Measurements from ENCODE around the gene ZNF583. TPM values are rescaled to one million over a fixed set of nuclear protein-coding genes. Genes with fewer than 3 reads are reported as not detected.

The ZNF583 gene
- 9.7 TPM for total RNA-seq

DNA sequence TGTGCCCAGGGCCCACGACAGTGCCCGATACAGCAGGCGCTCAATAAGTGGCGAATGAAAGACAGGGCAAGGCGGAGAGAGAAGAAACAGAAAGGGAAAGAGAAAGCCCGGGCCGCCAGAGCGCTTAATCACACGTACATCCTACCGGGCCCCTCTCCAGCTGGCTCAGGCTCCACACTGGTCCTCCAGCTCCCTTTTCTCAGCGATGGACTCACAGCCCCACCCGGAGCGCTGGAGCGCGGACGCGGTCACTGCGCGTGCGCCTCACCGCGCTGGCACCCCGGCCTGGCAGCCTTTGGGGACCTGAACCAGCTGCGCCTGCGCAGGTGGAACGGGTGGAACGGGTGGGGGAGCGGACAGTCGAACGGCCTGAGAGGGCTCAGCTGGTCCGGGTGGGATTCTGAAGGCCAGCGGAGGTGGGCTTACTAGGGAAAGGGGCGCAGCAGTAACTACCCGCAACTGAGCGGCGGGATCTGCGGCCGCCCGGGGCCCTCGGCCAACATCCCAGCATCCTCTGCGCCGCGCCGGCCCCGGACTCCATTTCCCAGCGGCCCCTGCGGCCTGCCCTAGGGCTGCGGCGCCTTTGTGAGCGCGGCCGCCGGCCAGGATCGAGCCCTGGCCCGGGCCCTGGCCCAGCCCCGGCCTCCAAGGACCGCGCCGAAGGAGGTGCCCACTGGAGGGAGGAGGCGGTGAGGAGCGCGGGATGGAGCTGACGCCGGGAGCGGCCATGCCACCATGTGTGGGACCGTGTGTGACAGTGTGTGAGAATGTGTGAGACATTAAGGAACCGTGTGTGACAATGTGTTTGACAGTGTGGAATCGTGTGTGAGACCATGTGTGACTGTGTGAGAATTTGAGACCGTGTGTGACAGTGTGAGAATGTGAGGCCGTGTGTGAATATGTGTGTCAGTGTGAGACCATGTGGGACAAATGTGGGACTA lies at the start of gene ZNF583:
ZNF583 (plus strand) TSS at position 569 of the 941 bp plus-strand sequence. CDS start 2,783 bp downstream, outside the sequence.
- DNase-seq (ENCODE audit: low spot score): peak; percentile 96

DNA sequence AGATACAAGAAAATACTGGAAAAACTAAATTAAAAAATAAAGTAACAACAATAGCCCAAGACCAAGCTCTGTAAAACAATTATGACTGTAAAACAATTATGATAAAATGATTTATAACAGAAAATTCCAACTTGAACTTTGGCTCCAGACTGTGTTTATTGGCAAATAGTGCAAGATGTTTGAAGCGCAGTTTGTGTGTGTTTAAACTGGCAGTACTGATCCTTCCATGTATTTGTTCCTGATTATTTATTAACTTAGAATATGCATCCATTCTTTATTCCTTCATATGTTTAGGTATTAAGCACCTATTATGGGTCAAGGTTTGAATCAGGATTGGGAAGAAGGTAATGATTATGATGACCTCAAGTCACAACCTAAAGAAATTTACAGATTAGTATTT lies 48.6 kb upstream of the ZNF583 start:
- DNase-seq (ENCODE audit: low spot score): no peak

DNA sequence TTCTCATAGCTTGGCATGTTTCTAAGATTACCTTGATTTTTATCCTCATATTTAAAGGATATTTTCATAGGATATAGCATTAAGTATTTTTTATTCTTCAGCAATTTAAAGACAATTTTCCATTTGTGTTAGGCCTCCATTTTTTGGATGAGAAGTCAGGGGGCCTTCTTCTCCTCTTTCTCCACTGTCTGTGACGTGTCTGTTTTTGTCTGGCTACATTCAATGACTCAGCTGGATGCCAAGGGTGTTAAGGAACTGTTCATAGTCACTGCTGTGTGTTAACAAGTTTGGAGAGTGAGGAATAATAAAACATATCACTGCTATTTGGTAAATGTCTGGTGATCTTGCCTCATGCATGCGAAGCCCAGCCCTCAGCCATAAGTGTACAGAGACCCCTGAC lies 47.2 kb upstream of the ZNF583 start:
- DNase-seq (ENCODE audit: low spot score): no peak

DNA sequence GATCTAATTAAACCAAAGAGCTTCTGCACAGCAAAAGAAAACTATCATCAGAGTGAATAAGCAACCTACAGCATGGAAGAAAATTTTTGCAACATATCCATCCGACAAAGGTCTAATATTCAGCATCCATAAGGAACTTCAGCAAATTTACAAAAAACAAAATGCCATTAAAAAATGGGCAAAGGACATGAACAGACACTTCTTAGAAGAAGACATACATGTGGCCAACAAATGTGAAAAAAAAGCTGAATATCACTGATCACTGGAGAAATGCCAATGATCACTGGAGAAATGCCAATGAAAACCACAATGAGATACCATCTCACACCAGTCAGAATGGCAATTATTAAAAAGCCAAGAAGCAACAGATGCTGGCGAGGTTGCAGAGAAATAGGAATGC lies 43.3 kb upstream of the ZNF583 start:
- no peak for DNase-seq (ENCODE audit: low spot score)

DNA sequence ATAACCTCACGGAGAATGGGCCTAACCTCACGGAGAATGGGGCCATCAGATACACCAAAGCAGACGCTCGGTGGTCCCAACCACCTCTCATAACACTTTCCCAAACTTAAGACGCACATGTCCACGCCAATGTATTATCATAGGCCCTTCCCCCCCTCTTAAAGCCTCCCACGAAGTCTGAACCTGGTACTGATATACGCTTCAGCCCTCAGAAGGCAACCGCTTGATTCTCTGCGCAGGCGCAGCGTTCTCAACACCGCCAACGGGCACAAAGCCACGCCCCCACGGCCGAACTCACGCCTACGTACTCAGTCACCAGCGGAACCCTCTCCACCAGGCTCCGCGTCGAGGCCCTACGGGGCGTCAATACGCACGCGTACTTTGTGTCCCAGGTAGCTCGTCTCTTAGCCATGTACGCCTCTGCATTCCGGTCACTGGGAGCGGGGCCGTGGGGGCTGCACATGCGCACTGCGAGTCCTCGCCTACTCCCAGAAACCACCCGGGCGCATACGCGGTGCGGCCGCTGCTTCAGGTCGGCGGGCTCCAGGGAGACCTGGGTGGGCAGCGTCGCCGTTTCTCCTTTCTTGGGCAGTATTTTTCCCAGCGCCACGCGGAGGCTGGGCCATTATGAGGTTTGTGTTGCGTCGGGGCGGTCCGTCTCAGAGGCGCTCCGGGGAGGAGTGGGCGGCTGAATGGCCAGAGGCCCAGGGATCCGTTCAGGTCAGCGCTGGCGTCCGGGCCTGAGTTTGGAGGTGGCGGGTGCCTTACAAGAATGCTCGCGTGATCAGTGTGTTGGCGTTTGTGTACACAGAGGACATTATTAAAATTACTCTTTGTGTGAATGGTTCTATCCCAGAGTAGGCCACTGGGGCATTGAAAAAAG lies 36.1 kb upstream of the ZNF583 start:
- peak; percentile 92 for DNase-seq (ENCODE audit: low spot score)

DNA sequence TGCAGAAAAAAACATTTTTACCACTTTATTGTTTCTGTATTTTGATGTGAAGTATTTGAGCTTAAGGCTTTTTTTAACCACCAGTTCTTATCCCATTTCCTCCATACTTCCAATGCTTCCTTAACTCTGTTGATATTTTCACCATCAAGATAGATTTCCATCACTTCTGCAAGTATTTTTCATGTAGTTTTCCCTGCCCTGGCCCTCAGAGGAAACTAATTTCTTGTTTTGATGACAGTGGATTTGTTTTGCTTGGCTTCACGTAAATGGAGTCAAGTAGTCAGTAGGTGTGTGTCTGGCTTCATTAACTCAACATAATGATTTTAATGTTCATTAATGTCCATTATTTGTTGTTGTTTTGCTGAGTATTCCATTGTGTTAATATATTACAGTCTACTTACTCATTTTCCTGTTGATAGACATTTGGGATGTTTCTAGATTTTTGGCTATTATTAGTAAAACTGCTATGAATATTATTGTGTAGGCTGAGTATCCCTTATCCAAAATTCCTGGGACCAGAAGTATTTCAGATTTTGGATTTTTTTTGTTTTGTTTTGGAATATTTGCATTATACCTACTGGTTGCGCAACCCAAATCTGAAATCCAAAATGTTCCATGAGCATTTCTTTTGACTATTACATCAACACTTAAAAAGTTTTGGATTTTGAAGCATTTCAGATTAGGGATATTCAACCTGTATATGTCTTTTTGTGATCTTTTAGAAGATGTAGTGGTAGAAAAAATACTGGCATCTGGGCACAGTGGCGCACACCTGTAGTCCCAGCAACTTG lies 34.1 kb upstream of the ZNF583 start:
- no peak for DNase-seq (ENCODE audit: low spot score)

DNA sequence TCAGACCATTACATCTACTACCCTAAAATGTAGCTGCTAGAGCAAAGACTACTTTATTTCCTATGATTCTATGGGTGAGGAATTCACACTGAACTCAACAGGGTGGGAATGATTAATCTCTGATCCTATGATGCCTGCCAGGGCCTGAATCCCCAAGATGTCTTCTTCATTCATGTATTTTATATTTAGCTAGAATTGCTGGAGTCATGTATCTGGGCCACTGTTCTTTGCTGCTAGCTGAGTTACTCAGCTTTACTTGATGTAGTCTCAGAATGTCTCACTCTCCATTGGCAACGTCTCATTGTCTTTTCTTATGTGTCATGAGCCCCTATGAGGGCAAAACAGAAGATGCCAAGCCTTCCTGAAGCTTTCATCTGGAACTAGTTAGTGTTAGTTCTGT lies 31.9 kb upstream of the ZNF583 start:
- no peak for DNase-seq (ENCODE audit: low spot score)

DNA sequence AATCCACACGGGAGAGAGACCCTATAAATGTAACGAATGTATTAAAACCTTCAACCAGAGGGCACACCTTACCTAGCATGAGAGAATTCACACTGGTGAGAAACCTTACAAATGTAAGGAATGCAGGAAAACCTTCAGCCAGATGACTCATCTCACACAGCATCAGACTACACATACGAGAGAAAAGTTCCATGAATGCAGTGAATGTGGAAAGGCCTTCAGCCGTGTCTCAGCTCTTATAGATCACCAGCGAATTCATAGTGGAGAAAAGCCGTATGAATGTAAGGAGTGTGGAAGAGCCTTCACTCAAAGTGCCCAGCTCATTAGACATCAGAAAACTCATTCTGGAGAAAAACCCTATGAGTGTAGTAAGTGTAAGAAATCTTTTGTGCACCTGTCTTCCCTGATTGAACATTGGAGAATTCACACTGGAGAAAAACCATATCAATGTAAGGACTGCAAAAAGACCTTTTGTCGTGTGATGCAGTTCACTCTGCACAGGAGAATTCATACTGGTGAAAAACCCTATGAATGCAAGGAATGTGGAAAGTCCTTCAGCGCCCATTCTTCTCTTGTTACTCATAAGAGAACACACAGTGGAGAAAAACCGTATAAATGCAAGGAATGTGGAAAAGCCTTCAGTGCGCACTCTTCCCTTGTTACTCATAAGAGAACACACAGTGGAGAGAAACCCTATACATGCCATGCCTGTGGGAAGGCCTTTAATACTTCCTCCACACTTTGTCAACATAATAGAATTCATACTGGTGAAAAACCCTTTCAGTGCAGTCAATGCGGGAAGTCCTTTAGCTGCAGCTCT lies 26.8 kb upstream of the ZNF583 start:
- DNase-seq (ENCODE audit: low spot score): no peak

DNA sequence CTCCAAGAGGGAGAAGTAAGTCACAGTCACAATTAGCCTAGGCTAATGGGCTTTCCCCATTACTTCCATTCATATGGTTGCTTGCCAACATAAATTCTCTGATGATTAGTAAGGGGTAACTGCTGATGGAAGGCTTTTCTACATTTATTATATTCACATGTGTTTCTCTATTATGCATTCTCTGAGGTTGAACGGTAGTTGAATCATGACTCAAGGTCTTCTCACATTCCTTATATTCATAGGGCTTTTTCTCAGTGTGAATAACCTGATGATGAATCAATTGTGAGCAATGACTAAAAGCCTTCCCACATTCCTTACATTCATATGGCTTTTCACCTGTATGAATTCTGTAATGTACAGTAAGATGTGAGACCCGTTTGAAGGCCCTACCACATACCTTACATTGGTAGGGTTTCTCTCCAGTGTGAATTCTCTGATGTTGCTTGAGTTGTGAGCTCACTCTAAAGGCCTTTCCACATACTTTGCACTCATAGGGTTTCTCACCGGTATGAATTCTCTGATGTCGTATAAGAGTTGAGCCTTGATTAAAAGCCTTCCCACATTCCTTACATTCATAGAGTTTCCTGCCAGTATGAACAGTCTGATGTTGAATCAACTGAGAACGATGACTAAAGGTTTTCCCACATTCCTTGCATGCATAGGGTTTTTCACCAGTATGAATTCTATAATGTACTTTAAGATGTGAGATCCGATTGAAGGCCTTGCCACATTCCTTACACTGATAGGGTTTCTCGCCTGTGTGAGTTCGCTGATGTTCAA lies 20.1 kb upstream of the ZNF583 start:
- DNase-seq (ENCODE audit: low spot score): no peak

DNA sequence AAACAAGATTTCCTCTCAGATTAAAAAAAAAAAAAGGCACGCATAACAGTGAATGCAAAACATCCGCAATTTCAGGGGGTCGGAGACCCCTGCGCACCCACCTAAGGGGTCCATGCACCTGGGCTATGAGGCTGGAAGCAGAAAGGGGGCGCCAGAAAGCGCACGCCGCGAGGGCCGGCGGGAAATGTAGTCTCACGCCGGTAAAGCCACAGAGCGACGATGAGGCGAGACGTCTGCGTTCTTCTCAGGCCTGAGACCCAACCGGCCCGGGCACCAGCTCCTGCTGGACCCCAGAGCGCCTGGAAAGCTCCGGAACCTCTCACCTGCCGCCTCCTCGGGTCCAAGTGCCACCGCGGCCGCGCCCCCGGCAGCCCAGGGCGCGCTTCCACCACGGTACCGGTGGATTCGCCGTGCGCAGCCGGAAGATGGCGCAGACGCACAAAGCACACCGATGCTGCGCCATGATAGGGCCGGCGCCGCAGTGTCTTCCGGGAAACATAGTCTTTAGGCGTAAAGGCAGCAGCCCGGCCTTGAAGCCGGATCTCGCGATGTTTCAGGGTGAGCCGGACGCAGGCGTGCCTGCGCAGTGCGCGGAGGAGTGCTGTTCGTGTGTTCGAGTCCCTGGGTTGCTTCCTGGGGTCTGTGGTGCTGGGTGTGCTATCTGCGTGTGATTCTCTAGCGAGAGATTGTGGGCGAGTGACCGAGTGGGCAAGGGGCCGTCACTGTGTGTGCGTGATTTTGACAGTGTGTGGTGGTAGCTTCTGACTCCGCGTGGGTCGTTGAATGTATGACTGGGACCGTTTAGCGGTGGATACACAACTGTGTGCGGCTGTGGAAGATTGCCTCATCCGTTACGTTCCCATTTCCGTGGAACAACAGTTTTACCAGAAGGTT lies 10.8 kb upstream of the ZNF583 start, which contains the start of gene ZNF582:
ZNF582 (minus strand) TSS at position 416 of the 894 bp plus-strand sequence. CDS start 1,782 bp downstream, outside the sequence.
- peak; percentile 96 for DNase-seq (ENCODE audit: low spot score)

DNA sequence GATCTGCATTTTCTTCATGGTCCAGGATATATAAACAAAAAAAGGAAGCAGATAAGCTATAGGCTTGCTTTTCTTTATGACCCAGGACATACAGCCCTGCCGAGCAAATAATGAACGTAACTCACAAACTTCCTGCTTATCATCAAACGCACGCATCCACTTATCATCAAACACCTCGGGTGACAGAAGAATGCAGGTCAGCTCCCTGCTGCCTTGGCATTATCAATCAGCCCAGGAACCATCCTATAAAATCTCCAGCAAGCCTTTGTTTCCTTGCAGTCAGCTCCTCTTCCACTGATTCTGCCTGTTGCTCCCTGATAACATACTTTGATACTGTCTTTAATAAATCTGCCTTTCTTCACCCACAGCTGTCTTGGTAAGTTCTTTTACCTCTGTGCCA lies 5.3 kb upstream of the ZNF583 start:
- no peak for DNase-seq (ENCODE audit: low spot score)

DNA sequence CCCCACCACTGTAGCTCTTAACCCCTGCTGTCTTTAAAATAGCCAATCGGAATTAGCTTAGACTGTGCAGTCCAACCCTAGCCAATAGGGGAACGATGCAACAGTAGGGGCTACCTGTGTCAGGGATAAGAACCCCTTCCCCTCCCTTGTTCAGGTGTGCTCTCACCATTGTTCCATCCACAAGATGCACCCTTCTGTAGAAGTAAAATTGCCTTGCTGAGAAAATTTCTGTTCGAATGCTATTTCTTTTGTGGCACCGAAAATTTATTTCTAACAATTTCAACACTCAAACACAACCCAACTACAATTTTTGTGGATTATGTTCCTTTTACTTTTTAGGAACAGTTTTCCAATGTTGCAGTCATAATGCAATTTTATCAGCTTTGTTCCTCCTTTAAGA lies 3.6 kb upstream of the ZNF583 start:
- DNase-seq (ENCODE audit: low spot score): no peak

DNA sequence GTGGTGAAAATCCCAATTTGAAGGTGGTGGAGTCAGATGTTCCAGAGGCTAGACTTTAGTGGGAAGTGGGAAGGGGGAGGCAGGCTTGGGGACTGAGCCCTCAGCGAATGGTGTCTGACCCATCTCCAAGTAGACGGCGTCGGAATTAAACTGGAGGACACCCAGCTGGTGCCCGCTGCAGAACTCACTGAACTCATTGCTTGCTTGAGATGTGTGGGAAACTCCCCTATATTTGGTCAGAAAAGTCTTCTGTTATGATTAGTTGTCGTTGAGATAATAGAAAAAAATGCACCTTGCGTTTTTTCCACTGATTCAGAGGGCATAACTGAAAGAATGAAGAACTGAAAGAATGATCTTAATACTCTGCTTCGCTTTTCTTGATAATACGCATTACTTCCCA lies 871 bp upstream of the ZNF583 start:
- DNase-seq (ENCODE audit: low spot score): no peak

DNA sequence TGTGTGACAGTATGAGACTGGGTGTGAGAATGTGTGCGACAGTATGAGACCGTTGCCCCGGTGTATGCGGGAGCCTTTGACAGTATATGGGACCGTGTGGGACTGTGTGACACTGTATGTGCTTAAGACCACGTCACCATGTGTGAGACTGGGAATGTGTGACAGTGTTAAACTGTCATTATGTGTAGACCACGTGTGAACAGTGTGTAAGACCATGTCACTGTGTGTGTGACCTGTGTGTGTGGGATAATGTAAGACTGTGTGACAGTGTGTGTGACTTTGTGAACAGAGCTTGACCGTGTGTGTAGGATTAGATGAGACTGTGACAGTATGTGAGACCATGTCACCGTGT lies 549 bp downstream of the ZNF583 start:
- no peak for DNase-seq (ENCODE audit: low spot score)

DNA sequence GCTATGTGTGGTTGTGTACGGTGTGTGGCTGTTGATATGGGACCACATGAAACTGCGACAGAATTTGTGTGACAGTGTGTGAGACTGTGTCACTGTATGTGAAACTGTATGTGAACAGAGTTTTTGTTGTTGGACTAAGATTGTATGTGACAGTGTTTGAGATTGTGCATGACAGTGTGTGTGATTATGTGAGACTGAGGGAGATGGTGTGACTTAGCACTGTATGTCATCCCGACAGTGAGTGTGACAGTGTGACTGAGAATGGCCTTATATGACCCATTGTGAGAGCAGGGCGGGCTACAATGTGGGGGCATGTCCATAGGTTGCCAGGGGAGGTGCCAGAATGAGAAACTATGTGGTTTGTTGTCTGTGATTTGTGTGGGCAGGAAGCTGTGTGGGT lies 930 bp downstream of the ZNF583 start:
- DNase-seq (ENCODE audit: low spot score): no peak

DNA sequence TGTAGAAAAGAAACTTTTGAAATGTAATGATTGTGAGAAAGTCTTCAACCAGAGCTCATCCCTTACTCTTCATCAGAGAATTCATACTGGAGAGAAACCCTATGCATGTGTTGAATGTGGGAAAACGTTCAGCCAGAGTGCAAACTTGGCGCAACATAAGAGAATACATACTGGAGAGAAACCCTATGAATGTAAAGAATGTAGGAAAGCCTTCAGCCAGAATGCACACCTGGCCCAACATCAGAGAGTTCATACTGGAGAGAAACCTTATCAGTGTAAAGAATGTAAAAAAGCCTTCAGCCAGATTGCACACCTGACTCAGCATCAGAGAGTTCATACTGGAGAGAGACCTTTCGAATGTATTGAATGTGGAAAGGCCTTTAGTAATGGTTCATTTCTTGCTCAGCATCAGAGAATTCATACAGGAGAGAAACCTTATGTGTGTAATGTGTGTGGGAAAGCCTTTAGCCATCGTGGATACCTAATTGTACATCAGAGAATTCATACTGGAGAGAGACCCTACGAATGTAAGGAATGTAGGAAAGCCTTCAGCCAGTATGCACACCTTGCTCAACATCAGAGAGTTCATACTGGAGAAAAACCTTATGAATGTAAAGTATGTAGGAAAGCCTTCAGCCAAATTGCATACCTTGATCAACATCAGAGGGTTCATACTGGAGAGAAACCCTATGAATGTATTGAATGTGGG lies 19.3 kb downstream of the ZNF583 start:
- no peak for DNase-seq (ENCODE audit: low spot score)

DNA sequence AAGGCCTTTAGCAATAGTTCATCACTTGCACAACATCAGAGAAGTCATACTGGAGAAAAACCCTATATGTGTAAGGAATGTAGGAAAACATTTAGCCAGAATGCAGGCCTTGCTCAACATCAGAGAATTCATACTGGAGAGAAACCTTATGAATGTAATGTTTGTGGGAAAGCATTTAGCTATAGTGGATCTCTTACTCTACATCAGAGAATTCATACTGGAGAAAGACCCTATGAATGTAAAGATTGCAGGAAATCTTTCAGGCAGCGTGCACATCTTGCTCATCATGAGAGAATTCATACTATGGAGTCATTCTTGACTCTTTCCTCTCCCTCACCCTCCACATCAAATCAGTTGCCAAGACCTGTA lies 19.8 kb downstream of the ZNF583 start:
- DNase-seq (ENCODE audit: low spot score): no peak

DNA sequence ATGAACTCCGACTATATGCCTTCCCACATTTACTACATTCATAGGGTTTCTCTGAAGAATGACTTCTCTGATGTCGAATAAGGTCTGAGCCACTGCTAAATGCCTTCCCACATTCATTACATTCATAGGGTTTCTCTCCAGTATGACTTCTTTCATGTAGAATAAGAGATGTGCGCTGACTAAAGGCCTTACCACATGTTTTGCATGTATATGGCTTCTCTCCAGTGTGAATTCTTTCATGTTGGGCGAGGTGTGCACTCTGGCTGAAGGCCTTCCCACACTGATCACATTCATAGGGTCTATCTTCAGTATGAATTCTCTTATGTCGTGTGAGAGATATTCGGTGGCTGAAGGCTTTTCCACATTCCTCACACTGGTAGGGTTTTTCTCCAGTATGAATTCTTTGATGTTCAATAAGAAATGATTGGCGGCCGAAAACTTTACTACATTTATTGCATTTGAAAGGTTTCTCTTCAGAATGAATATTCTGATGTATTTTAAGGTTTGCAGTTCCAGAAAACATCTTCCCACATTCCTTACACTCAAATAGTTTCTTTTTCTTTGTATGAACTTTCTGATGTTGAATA lies 37.2 kb downstream of the ZNF583 start:
- no peak for DNase-seq (ENCODE audit: low spot score)

Measured in ureter (tissue), 1 donor.